ENCODE results near the gene KIFAP3. TPM values are rescaled to one million over a fixed set of nuclear protein-coding genes. Genes with fewer than 3 reads are reported as not detected.

Gene KIFAP3
- total and polyA plus RNA-seq, 4 donors = 4.5 to 11.1 (median 6.9) TPM

DNA sequence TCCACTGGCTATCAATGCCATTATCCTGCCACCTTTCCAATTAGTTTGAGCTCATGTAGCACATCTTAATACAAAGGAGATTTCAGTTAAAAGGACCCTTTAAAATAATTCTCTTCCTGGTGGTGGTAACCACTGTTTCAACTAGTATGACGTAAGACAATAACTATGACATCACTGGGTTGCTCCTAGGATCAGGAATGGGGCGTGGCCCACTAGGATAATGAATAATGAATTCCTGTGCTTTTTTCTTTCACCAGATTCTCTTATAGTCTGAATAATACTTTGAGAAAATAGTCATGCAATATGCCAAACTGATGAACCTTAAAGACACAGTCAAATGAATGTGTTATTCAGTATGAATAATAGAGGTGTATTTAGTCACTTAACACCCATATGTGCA lies 10.6 kb upstream of the KIFAP3 start:
- TF ChIP-seq TAF1 (conservative IDR thresholded peaks at IDR 0.05) = no peak
- no peak for TF ChIP-seq ZBTB33 (IDR thresholded peaks at IDR 0.05)
- no peak for TF ChIP-seq FOXA2 (IDR thresholded peaks at IDR 0.05)
- no peak for TF ChIP-seq FOXA1 (IDR thresholded peaks at IDR 0.05)
- no peak for TF ChIP-seq EGR1 (IDR thresholded peaks at IDR 0.05; ENCODE audit: low read depth in 2 of 2)
- no peak for TF ChIP-seq RXRA (IDR thresholded peaks at IDR 0.05)
- no peak for TF ChIP-seq SP1 (IDR thresholded peaks at IDR 0.05)
- TF ChIP-seq, protein P1, sequence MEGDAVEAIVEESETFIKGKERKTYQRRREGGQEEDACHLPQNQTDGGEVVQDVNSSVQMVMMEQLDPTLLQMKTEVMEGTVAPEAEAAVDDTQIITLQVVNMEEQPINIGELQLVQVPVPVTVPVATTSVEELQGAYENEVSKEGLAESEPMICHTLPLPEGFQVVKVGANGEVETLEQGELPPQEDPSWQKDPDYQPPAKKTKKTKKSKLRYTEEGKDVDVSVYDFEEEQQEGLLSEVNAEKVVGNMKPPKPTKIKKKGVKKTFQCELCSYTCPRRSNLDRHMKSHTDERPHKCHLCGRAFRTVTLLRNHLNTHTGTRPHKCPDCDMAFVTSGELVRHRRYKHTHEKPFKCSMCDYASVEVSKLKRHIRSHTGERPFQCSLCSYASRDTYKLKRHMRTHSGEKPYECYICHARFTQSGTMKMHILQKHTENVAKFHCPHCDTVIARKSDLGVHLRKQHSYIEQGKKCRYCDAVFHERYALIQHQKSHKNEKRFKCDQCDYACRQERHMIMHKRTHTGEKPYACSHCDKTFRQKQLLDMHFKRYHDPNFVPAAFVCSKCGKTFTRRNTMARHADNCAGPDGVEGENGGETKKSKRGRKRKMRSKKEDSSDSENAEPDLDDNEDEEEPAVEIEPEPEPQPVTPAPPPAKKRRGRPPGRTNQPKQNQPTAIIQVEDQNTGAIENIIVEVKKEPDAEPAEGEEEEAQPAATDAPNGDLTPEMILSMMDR (IDR thresholded peaks at IDR 0.05; ENCODE audit: low read depth, low read length, missing input control) = no peak
- TF ChIP-seq YY1 (IDR thresholded peaks at IDR 0.05) = no peak
- TF ChIP-seq, protein P2, sequence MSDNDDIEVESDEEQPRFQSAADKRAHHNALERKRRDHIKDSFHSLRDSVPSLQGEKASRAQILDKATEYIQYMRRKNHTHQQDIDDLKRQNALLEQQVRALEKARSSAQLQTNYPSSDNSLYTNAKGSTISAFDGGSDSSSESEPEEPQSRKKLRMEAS (IDR thresholded peaks at IDR 0.05) = no peak
- no peak for TF ChIP-seq RAD21 (IDR thresholded peaks at IDR 0.05)
- no peak for TF ChIP-seq GABPA (IDR thresholded peaks at IDR 0.05 in 1 of 2, conservative IDR thresholded peaks at IDR 0.05 in 1 of 2)
- no peak for TF ChIP-seq HNF4A (conservative IDR thresholded peaks at IDR 0.05)
- TF ChIP-seq HNF4G (IDR thresholded peaks at IDR 0.05) = no peak
- TF ChIP-seq NR2F2 (IDR thresholded peaks at IDR 0.05) = no peak
- Histone ChIP-seq H3K4me1 (ENCODE audit: control insufficient read depth in 4 of 4, insufficient read depth in 4 of 4, low read length in 3 of 4) (no peaks in the 10 kb centered on the region), H3K9ac (ENCODE audit: low read depth in 1 of 2, low read length in 2 of 2) (no peak overlapping the region), H3K27ac (ENCODE audit: low read depth in 1 of 2, low read length in 2 of 2) (no peak overlapping the region), H3K9me3 (ENCODE audit: control insufficient read depth in 4 of 4, low read length in 3 of 4) (no peaks in the 10 kb centered on the region), H3K36me3 (ENCODE audit: control insufficient read depth in 4 of 4, insufficient read depth in 3 of 4, low read depth in 1 of 4, low read length in 3 of 4) (no peaks in the 10 kb centered on the region), H3K4me3 (ENCODE audit: low read depth in 1 of 3, low read length in 3 of 3) (no peak overlapping the region), H3K27me3 (ENCODE audit: control insufficient read depth in 4 of 4, insufficient read depth in 4 of 4, low read length in 3 of 4) (no peaks in the 10 kb centered on the region)
- WGBS = 62% methylated on average over 2 of the region's 2 CpGs
- DNase-seq (ENCODE audit: low spot score) = no peak

GRCh38 chr1:170078610-170079189 lies 4.2 kb upstream of the KIFAP3 start:
- H3K27ac ChIP-seq (ENCODE audit: low read depth in 1 of 2, low read length in 2 of 2) = no peak overlapping the region
- no peaks in the 10 kb centered on the region for H3K36me3 ChIP-seq (ENCODE audit: control insufficient read depth in 4 of 4, insufficient read depth in 3 of 4, low read depth in 1 of 4, low read length in 3 of 4)
- peaks cover 0 to 7% (median 3%) of the 10 kb centered on the region in 4 donors for H3K9me3 ChIP-seq (ENCODE audit: control insufficient read depth in 4 of 4, low read length in 3 of 4)
- H3K4me1 ChIP-seq (ENCODE audit: control insufficient read depth in 4 of 4, insufficient read depth in 4 of 4, low read length in 3 of 4) = peaks cover 4 to 11% (median 7%) of the 10 kb centered on the region in 4 donors
- DNase-seq (ENCODE audit: low spot score) = no peak
- H3K9ac ChIP-seq (ENCODE audit: low read depth in 1 of 2, low read length in 2 of 2) = no peak overlapping the region
- TF ChIP-seq HNF4G (IDR thresholded peaks at IDR 0.05) (no peak), FOXA2 (IDR thresholded peaks at IDR 0.05) (no peak), JUND (IDR thresholded peaks at IDR 0.05) (no peak), HNF4A (conservative IDR thresholded peaks at IDR 0.05) (no peak), ZBTB33 (IDR thresholded peaks at IDR 0.05) (no peak)
- TF ChIP-seq, protein P3, sequence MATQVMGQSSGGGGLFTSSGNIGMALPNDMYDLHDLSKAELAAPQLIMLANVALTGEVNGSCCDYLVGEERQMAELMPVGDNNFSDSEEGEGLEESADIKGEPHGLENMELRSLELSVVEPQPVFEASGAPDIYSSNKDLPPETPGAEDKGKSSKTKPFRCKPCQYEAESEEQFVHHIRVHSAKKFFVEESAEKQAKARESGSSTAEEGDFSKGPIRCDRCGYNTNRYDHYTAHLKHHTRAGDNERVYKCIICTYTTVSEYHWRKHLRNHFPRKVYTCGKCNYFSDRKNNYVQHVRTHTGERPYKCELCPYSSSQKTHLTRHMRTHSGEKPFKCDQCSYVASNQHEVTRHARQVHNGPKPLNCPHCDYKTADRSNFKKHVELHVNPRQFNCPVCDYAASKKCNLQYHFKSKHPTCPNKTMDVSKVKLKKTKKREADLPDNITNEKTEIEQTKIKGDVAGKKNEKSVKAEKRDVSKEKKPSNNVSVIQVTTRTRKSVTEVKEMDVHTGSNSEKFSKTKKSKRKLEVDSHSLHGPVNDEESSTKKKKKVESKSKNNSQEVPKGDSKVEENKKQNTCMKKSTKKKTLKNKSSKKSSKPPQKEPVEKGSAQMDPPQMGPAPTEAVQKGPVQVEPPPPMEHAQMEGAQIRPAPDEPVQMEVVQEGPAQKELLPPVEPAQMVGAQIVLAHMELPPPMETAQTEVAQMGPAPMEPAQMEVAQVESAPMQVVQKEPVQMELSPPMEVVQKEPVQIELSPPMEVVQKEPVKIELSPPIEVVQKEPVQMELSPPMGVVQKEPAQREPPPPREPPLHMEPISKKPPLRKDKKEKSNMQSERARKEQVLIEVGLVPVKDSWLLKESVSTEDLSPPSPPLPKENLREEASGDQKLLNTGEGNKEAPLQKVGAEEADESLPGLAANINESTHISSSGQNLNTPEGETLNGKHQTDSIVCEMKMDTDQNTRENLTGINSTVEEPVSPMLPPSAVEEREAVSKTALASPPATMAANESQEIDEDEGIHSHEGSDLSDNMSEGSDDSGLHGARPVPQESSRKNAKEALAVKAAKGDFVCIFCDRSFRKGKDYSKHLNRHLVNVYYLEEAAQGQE (IDR thresholded peaks at IDR 0.05) = no peak
- no peak overlapping the region for H3K4me3 ChIP-seq (ENCODE audit: low read depth in 1 of 3, low read length in 3 of 3)
- no peaks in the 10 kb centered on the region for H3K27me3 ChIP-seq (ENCODE audit: control insufficient read depth in 4 of 4, insufficient read depth in 4 of 4, low read length in 3 of 4)
